22Rv1 (cell line): ENCODE data around the gene PTPRB.

Experiments used
- CTCF ChIP-seq: fragments of 450-650 bp; IDR thresholded peaks from 2 replicates; pipeline ENCODE4 v1.5.1; 2017; ENCODE audit warnings: mild to moderate bottlenecking
- ZFX ChIP-seq: fragments of 450-650 bp; IDR thresholded peaks from 2 replicates; pipeline ENCODE4 v1.6.1; 2017; ENCODE audit warnings: antibody characterized with exemption, borderline replicate concordance

- no peak for TF ChIP-seq CTCF
- no peak for TF ChIP-seq ZFX
Observed at GRCh38 chr12:70551731-70552130, 85.5 kb downstream of the PTPRB start.
